ENCODE data around the gene SLC25A20.
"Not testable (repeated sequence)": the region's sequence is repeated elsewhere in the genome, so short reads cannot be mapped to it uniquely, and the experiment has no call there.

DNA sequence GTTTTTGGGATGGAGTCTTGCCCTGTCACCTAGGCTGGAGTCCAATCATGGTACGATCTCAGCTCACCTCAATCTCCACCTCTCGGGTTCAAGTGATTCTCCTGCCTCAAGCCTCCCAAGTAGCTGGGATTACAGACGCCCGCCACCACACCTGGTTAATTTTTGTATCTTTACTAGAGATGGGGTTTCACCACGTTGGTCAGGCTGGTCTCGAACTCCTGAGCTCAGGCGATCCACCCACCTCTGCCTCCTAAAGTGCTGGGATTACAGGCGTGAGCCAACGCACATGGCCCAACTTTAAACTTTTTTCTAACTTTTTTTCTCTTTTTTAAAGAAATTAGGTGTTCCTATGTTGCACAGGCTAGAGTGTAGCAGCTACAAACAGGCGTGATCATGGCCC lies 70.8 kb downstream of the SLC25A20 start:
- TF ChIP-seq, protein P1, sequence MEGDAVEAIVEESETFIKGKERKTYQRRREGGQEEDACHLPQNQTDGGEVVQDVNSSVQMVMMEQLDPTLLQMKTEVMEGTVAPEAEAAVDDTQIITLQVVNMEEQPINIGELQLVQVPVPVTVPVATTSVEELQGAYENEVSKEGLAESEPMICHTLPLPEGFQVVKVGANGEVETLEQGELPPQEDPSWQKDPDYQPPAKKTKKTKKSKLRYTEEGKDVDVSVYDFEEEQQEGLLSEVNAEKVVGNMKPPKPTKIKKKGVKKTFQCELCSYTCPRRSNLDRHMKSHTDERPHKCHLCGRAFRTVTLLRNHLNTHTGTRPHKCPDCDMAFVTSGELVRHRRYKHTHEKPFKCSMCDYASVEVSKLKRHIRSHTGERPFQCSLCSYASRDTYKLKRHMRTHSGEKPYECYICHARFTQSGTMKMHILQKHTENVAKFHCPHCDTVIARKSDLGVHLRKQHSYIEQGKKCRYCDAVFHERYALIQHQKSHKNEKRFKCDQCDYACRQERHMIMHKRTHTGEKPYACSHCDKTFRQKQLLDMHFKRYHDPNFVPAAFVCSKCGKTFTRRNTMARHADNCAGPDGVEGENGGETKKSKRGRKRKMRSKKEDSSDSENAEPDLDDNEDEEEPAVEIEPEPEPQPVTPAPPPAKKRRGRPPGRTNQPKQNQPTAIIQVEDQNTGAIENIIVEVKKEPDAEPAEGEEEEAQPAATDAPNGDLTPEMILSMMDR (IDR thresholded peaks at IDR 0.05; ENCODE audit: low read depth, low read length), result not testable (repeated sequence)
- not testable (repeated sequence) for TF ChIP-seq POLR2A (IDR thresholded peaks at IDR 0.05; ENCODE audit: extremely low read depth, insufficient read length); MYC (IDR thresholded peaks at IDR 0.05; ENCODE audit: low read depth, low read length)
- TF ChIP-seq, protein P2, sequence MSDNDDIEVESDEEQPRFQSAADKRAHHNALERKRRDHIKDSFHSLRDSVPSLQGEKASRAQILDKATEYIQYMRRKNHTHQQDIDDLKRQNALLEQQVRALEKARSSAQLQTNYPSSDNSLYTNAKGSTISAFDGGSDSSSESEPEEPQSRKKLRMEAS (IDR thresholded peaks at IDR 0.05; ENCODE audit: low read depth, low read length), result not testable (repeated sequence)
